H1 (cell line): ENCODE data around the gene GNAT2. TPM values are rescaled to one million over a fixed set of nuclear protein-coding genes. Genes with fewer than 3 reads are reported as not detected.

ENCODE experiments used
- CTCF ChIA-PET: fragments of 300-600 bp; sonication (Branson Sonifier 250); formaldehyde crosslinking; loops from one replicate; lab custom pipeline; 2021; ENCODE audit not compliant: partially characterized antibody; lab: Charles Lee
- POLR2A ChIA-PET: fragments of 300-600 bp; sonication (Branson Sonifier 250); formaldehyde crosslinking; loops from one replicate; lab custom pipeline; 2021; ENCODE audit warnings: inconsistent platforms; ENCODE audit not compliant: partially characterized antibody; lab: Charles Lee
- DNase-seq, 2 experiments: peaks; one replicate each; pipeline versions ENCODE4 v3.0.0 to v3.0.0-alpha.2; 2010 to 2022; ENCODE audit warnings: low spot score in 2 of 2, low read depth in 1 of 2, mixed read lengths in 1 of 2
- FAIRE-seq: peaks from 2 replicates; lab custom pipeline; 2011; peaks lifted over from hg19 to GRCh38; lab: Jason Lieb, UNC
- H2AFZ ChIP-seq: 2 replicates; pipeline ENCODE4 v1.8.1; 2012; ENCODE audit warnings: low read length, inconsistent platforms
- H2AK5ac ChIP-seq: 2 replicates; pipeline ENCODE4 v1.6.1; 2013; ENCODE audit warnings: low read depth, low read length
- H2BK120ac ChIP-seq: replicated peaks from 2 replicates; pipeline ENCODE3; 2013; ENCODE audit warnings: low read depth, low read length, inconsistent platforms
- H2BK12ac ChIP-seq: 2 replicates; pipeline ENCODE4 v1.6.1; 2013; ENCODE audit warnings: low read depth, low read length
- H2BK15ac ChIP-seq: 2 replicates; pipeline ENCODE4 v1.6.1; 2013; ENCODE audit warnings: low read length
- H2BK20ac ChIP-seq: 2 replicates; pipeline ENCODE4 v1.6.1; 2013; ENCODE audit warnings: low read length
- H2BK5ac ChIP-seq: 2 replicates; pipeline ENCODE4 v1.6.1; 2013; ENCODE audit warnings: low read depth, low read length
- H3K14ac ChIP-seq: 2 replicates; pipeline ENCODE4 v1.6.1; 2013; ENCODE audit warnings: inconsistent platforms; ENCODE audit not compliant: insufficient read length
- H3K18ac ChIP-seq: 2 replicates; pipeline ENCODE4 v1.6.1; 2013; ENCODE audit warnings: low read length; ENCODE audit errors: extremely low read depth
- H3K23ac ChIP-seq: 2 replicates; pipeline ENCODE4 v1.6.1; 2013; ENCODE audit warnings: inconsistent platforms; ENCODE audit not compliant: insufficient read length
- H3K23me2 ChIP-seq: 2 replicates; pipeline ENCODE4 v1.6.1; 2013; ENCODE audit warnings: low read depth, low read length
- H3K27ac ChIP-seq: 2 replicates; pipeline ENCODE4 v1.6.1; 2011; ENCODE audit warnings: low read depth, low read length, inconsistent platforms
- H3K27me3 ChIP-seq, 4 experiments: replicated peaks in 1 of 4; 1 replicate in 1 of 4; 2 replicates in 3 of 4; pipeline versions ENCODE4 v1.6.1 to v1.8.1; 2011 to 2013; ENCODE audit warnings: low read length in 3 of 4, mild to moderate bottlenecking in 3 of 4, inconsistent platforms in 2 of 4, mixed read lengths in 2 of 4, moderate library complexity in 1 of 4; ENCODE audit not compliant: control insufficient read depth in 3 of 4, insufficient read depth in 3 of 4; ENCODE audit errors: extremely low read depth in 1 of 4
- H3K36me3 ChIP-seq, 4 experiments: 2 replicates each; pipeline versions ENCODE4 v1.6.1 to v1.8.1; 2011 to 2013; ENCODE audit warnings: mild to moderate bottlenecking in 4 of 4, low read length in 3 of 4, moderate library complexity in 2 of 4, control low read depth in 1 of 4, inconsistent platforms in 1 of 4; ENCODE audit not compliant: insufficient read depth in 4 of 4, control insufficient read depth in 2 of 4
- H3K4ac ChIP-seq: replicated peaks from 2 replicates; pipeline ENCODE3; 2013; ENCODE audit warnings: low read length, low read depth, mixed read lengths, inconsistent platforms; ENCODE audit not compliant: insufficient read length
- H3K4me1 ChIP-seq, 4 experiments: replicated peaks in 1 of 4; 1 replicate in 1 of 4; 2 replicates in 3 of 4; pipeline versions ENCODE4 v1.6.1 to v1.8.1; 2011 to 2013; ENCODE audit warnings: low read length in 3 of 4, inconsistent platforms in 2 of 4, mixed read lengths in 1 of 4; ENCODE audit not compliant: insufficient read depth in 4 of 4, control insufficient read depth in 3 of 4
- H3K4me2 ChIP-seq, 2 experiments: 2 replicates each; pipeline versions ENCODE4 v1.6.1 to v1.8.1; 2011 to 2013; ENCODE audit warnings: low read depth in 2 of 2, low read length in 2 of 2, control low read depth in 1 of 2, inconsistent platforms in 1 of 2, mild to moderate bottlenecking in 1 of 2; ENCODE audit not compliant: insufficient read depth in 1 of 2
- H3K4me3 ChIP-seq, 4 experiments: fragments of 200-600, 300-600 bp in 1 of 4; sonication (generic), shearing (Covaris generic), sonication (Bioruptor Twin) in 1 of 4; 2 replicates each; pipeline versions ENCODE4 v1.5.1 to v1.8.1; 2011 to 2016; ENCODE audit warnings: low read length in 4 of 4, low read depth in 3 of 4, control low read depth in 2 of 4, inconsistent platforms in 2 of 4, mild to moderate bottlenecking in 2 of 4, mixed read lengths in 1 of 4, moderate library complexity in 1 of 4; ENCODE audit not compliant: insufficient read depth in 2 of 4; ENCODE audit errors: extremely low read depth in 1 of 4
- H3K56ac ChIP-seq: replicated peaks from 2 replicates; pipeline ENCODE3; 2013; ENCODE audit warnings: low read depth, mild to moderate bottlenecking, mixed read lengths, low read length, inconsistent platforms; ENCODE audit not compliant: insufficient read length
- H3K79me1 ChIP-seq: 2 replicates; pipeline ENCODE4 v1.6.1; 2013; ENCODE audit warnings: low read depth, low read length, control low read depth
- H3K79me2 ChIP-seq, 2 experiments: 2 replicates each; pipeline versions ENCODE4 v1.6.1 to v1.8.1; 2012 to 2013; ENCODE audit warnings: low read length in 2 of 2, mild to moderate bottlenecking in 2 of 2, inconsistent platforms in 1 of 2; ENCODE audit not compliant: insufficient read depth in 2 of 2, control insufficient read depth in 1 of 2
- H3K9ac ChIP-seq, 4 experiments: replicated peaks in 1 of 4; 1 replicate in 1 of 4; 2 replicates in 3 of 4; pipeline versions ENCODE4 v1.6.1 to v1.8.1; 2011 to 2013; ENCODE audit warnings: low read depth in 3 of 4, low read length in 3 of 4, control low read depth in 2 of 4, mild to moderate bottlenecking in 2 of 4, moderate library complexity in 2 of 4, inconsistent platforms in 1 of 4; ENCODE audit errors: extremely low read depth in 1 of 4
- H3K9me3 ChIP-seq, 2 experiments: 2 replicates each; pipeline versions ENCODE4 v1.6.1 to v1.8.1; 2012 to 2013; ENCODE audit warnings: mild to moderate bottlenecking in 2 of 2, moderate library complexity in 2 of 2, control low read depth in 1 of 2, inconsistent platforms in 1 of 2, low read depth in 1 of 2, low read length in 1 of 2, mixed read lengths in 1 of 2; ENCODE audit not compliant: insufficient read depth in 2 of 2
- H4K20me1 ChIP-seq, 2 experiments: replicated peaks in 1 of 2; 2 replicates each; pipeline versions ENCODE3 to v1.8.1; 2011 to 2013; ENCODE audit warnings: inconsistent platforms in 2 of 2, low read length in 2 of 2, mild to moderate bottlenecking in 1 of 2; ENCODE audit not compliant: insufficient read depth in 2 of 2, control insufficient read depth in 1 of 2
- H4K5ac ChIP-seq: 2 replicates; pipeline ENCODE4 v1.6.1; 2013; ENCODE audit warnings: low read length, low read depth, mixed read lengths, inconsistent platforms; ENCODE audit not compliant: insufficient read length
- H4K8ac ChIP-seq: 2 replicates; pipeline ENCODE4 v1.8.0; 2013; ENCODE audit warnings: mild to moderate bottlenecking, moderate library complexity, low read length, inconsistent platforms; ENCODE audit not compliant: insufficient read depth; ENCODE audit errors: extremely low read depth
- H4K91ac ChIP-seq: replicated peaks from 2 replicates; pipeline ENCODE3; 2013; ENCODE audit warnings: low read length, mixed read lengths, inconsistent platforms; ENCODE audit not compliant: insufficient read length
- BCL11A ChIP-seq, 2 experiments: IDR thresholded peaks; one replicate each; pipeline ENCODE4 v1.6.1; 2011; ENCODE audit warnings: low read depth in 2 of 2, low read length in 2 of 2, mild to moderate bottlenecking in 2 of 2
- BRCA1 ChIP-seq: IDR thresholded peaks from 2 replicates; pipeline ENCODE4 v1.6.1; 2012; ENCODE audit warnings: low read depth, low read length, improper control_type of control experiment
- CREB1 ChIP-seq: IDR thresholded peaks from 2 replicates; pipeline ENCODE4 v1.6.1; 2012; ENCODE audit warnings: inconsistent platforms
- CTBP2 ChIP-seq: IDR thresholded peaks from 2 replicates; pipeline ENCODE4 v1.7.0; 2011; ENCODE audit warnings: borderline replicate concordance, mild to moderate bottlenecking, moderate library complexity, mixed read lengths, low read length; ENCODE audit not compliant: insufficient read depth, insufficient read length
- HDAC6 ChIP-seq: IDR thresholded peaks from one replicate; pipeline ENCODE4 v1.7.1; 2012; ENCODE audit warnings: low read depth, mild to moderate bottlenecking, inconsistent platforms, low read length, moderate library complexity
- KDM4A ChIP-seq: IDR thresholded peaks from one replicate; pipeline ENCODE4 v1.7.1; 2012; ENCODE audit warnings: low read depth, mild to moderate bottlenecking, moderate library complexity, low read length, inconsistent platforms; ENCODE audit not compliant: severe bottlenecking
- MAFK ChIP-seq: IDR thresholded peaks from 2 replicates; pipeline ENCODE4 v1.6.1; 2012; ENCODE audit warnings: low read depth, mild to moderate bottlenecking, improper control_type of control experiment, low read length
- SIRT6 ChIP-seq: IDR thresholded peaks from one replicate; pipeline ENCODE4 v1.7.1; 2012; ENCODE audit warnings: low read length, inconsistent platforms
- SIX5 ChIP-seq: IDR thresholded peaks from 2 replicates; pipeline ENCODE4 v1.6.1; 2011; ENCODE audit warnings: mild to moderate bottlenecking, low read depth, low read length
- SP1 ChIP-seq: IDR thresholded peaks from 2 replicates; pipeline ENCODE4 v1.6.1; 2011; ENCODE audit warnings: low read depth, low read length
- TBP ChIP-seq: IDR thresholded peaks from 2 replicates; pipeline ENCODE4 v1.6.1; 2011; ENCODE audit warnings: low read depth, low read length, improper control_type of control experiment
- ZNF274 ChIP-seq: IDR thresholded peaks from 2 replicates; pipeline ENCODE4 v1.7.0; 2012; ENCODE audit warnings: low read length, borderline replicate concordance; ENCODE audit errors: extremely low read depth
- WGBS, 2 experiments: shearing (Covaris generic) in 1 of 2; methylation state at CpG; one replicate each; pipeline versions ENCODE4 v1.1.6 to v1.1.7; 2013 to 2015; ENCODE audit warnings: low lambda C conversion rate in 2 of 2, mixed read lengths in 2 of 2, inconsistent platforms in 1 of 2, low coverage in 1 of 2, missing lambda C conversion rate in 1 of 2; ENCODE audit not compliant: insufficient replicate concordance in 2 of 2, insufficient coverage in 1 of 2, insufficient read length in 1 of 2; ENCODE audit errors: extremely low coverage in 1 of 2, missing lambda C conversion rate in 1 of 2; 5-methylcytosine and 5-hydroxymethylcytosine counted together
- polyA plus RNA-seq, 7 experiments: library from polyadenylated mRNA; depleted of rRNA in 3 of 7; stranded (reverse) in 5 of 7; unstranded in 2 of 7; fragments of >200 nt in 5 of 7; fragments of 200-250 nt in 2 of 7; gene quantifications; 1 replicate in 5 of 7; 2 replicates in 1 of 7; 4 replicates in 1 of 7; pipeline versions ENCODE4 v1.2.1 to v1.2.3, GENCODE V29; 2011 to 2013; ENCODE audit warnings: missing spikeins in 2 of 7, mixed read lengths in 2 of 7
- total RNA-seq: library from RNA; stranded (reverse); fragmentation: NEBNext Ultra II Directional; extraction: Animal tissue kit (Norgen Biotek cat#: 25700); gene quantifications from 2 replicates; pipeline ENCODE4 v1.2.1, GENCODE V29; 2021
- TF ChIP-seq, protein P1 (sequence below): IDR thresholded peaks from 2 replicates; pipeline ENCODE4 v1.6.1; 2012; ENCODE audit warnings: inconsistent platforms

Gene GNAT2
- total and polyA plus RNA-seq, 2 of the 8 experiments (the other 6 are each of a cell fraction or from before 2014, with no cell fraction given) = 0.05 TPM; not detected in 1

DNA sequence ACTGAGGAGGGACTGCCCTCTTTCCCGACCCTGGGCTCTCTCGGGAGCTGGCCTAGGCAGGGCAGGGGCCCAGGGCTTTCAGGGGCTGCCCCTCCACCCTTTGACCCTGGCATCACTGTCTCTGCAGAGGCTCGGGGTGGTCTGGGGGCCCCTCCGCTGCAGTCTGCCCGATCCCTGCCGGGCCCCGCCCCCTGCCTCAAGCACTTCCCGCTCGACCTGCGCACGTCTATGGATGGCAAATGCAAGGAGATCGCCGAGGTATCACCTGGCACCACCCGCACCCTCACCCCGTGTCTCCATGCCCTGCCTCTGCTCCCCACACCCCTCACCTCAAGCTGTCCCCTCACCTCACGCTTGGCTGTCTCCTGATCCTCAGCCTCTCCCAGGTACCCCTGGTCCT is 5.8 kb upstream of the GNAT2 start:
- Histone ChIP-seq H3K14ac (no peak overlapping the region), H4K91ac (no peak overlapping the region), H2BK5ac (no peak overlapping the region), H3K9me3 (no peaks in the 10 kb centered on the region), H3K23ac (no peak overlapping the region), H4K8ac (peak overlapping the region; percentile 71; the same call in 1 of the 2 replicates), H3K4ac (no peak overlapping the region), H3K9ac (peak overlapping the region in 1 of 4 experiments; percentile 7; a peak in 1 of 7 replicates), H3K27ac (no peak overlapping the region), H3K36me3 (peaks cover 11 to 27% (median 19%) of the 10 kb centered on the region in 4 experiments; a peak in 7 of 8 replicates), H2BK12ac (no peak overlapping the region), H2BK15ac (no peak overlapping the region), H4K20me1 (peaks cover 5 to 34% of the 10 kb centered on the region in 2 experiments), H2AK5ac (0 out of 2 replicates have a peak overlapping the region, but pooled peaks have one; percentile 53), H3K56ac (no peak overlapping the region), H3K4me2 (no peak overlapping the region), H2BK120ac (no peak overlapping the region)
- POLR2A ChIA-PET = interaction anchor here (1.3 to 3.0 kb wide), 4 partner anchors 8 to 76 kb away, joined by 3 to 16 read pairs (median 9); partner anchors contain the start of gene GNAI3
- DNase-seq = no peak
- TF ChIP-seq ZNF274 = no peak
- no peak for TF ChIP-seq CTBP2
- TF ChIP-seq SIRT6 = no peak
- no peak for TF ChIP-seq SIX5
- TF ChIP-seq MAFK = no peak
- no peak for TF ChIP-seq CREB1
- TF ChIP-seq, protein P1, sequence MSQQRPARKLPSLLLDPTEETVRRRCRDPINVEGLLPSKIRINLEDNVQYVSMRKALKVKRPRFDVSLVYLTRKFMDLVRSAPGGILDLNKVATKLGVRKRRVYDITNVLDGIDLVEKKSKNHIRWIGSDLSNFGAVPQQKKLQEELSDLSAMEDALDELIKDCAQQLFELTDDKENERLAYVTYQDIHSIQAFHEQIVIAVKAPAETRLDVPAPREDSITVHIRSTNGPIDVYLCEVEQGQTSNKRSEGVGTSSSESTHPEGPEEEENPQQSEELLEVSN = no peak
- TF ChIP-seq BRCA1 = no peak
- no peak for TF ChIP-seq TBP
- TF ChIP-seq KDM4A = no peak
- TF ChIP-seq HDAC6 = no peak
- no peak for TF ChIP-seq SP1
- TF ChIP-seq BCL11A (IDR thresholded peaks at IDR 0.05; ENCODE audit: low read depth in 2 of 2, low read length in 2 of 2) = no peak
- TF ChIP-seq, all 59 proteins: peak for 0
- H3K79me1 ChIP-seq = peaks cover 17% of the 10 kb centered on the region
- H3K4me3 ChIP-seq = no peak overlapping the region
- no peak overlapping the region for H4K5ac ChIP-seq
- CTCF ChIA-PET = interaction anchor here (1.0 to 10.4 kb wide), 10 partner anchors 12 to 147 kb away, joined by 3 to 73 read pairs (median 6); partner anchors contain the start of gene GNAI3
- H3K23me2 ChIP-seq = peaks cover 6% of the 10 kb centered on the region
- H3K79me2 ChIP-seq = peaks cover 0 to 37% of the 10 kb centered on the region in 2 experiments; a peak in 2 of 4 replicates
- H3K27me3 ChIP-seq = no peaks in the 10 kb centered on the region
- WGBS, 2 experiments = 72% methylated on average over 3 of the region's 16 CpGs; no CpG with 5 or more reads in 1 of the 2 experiments
- H2AFZ ChIP-seq = no peak overlapping the region
- no peak overlapping the region for H2BK20ac ChIP-seq
- no peak for FAIRE-seq
- H3K18ac ChIP-seq = no peak overlapping the region
- H3K4me1 ChIP-seq = peaks cover 0 to 9% (median 5%) of the 10 kb centered on the region in 4 experiments; a peak in 5 of 7 replicates
